ENCODE results near the gene MAML2. TPM values are rescaled to one million over a fixed set of nuclear protein-coding genes. Genes with fewer than 3 reads are reported as not detected.

The MAML2 gene
- total and polyA plus RNA-seq, 2 of the 8 experiments (the other 6 are each of a cell fraction or from before 2014, with no cell fraction given) = 3.8 to 6.6 TPM

DNA sequence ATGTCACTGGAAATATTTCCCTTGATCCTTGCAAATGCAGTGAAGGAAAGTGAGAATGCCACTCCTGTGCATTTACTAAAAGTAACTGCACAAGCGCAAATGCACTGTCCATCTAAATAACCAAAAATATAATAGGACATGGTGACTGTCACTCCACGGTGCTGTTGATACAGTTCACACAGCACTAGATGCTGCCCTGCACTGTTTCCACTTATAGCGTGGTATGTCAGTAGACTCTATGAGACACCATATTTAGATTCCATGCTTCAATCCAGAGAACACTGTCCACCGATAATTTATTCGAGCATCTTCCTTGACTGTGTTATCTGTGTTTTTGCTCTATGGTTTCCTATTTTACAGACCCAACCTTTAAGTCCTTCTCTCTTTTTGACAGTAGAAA, 125.8 kb downstream of the MAML2 start:
- H3K56ac ChIP-seq (replicated peaks; ENCODE audit: insufficient read length, low read depth, low read length) = no peak overlapping the region
- CTCF ChIA-PET (ENCODE audit: partially characterized antibody) = interaction anchor here (1.1 kb wide), 1 partner anchor 10 kb away, joined by 3 read pairs; no protein-coding TSS in a partner anchor
- H2AK5ac ChIP-seq (ENCODE audit: low read depth, low read length) = no peak overlapping the region
- no peak overlapping the region for H3K27ac ChIP-seq (ENCODE audit: low read depth, low read length)
- H3K4me2 ChIP-seq (ENCODE audit: insufficient read depth in 1 of 2, low read depth in 2 of 2, low read length in 2 of 2) = no peak overlapping the region
- H3K23me2 ChIP-seq (ENCODE audit: low read depth, low read length) = no peaks in the 10 kb centered on the region
- no peak overlapping the region for H2BK20ac ChIP-seq (ENCODE audit: low read length)
- no peaks in the 10 kb centered on the region for H3K79me2 ChIP-seq (ENCODE audit: control insufficient read depth in 1 of 2, insufficient read depth in 2 of 2, low read length in 2 of 2)
- POLR2A ChIA-PET (ENCODE audit: partially characterized antibody) = no interaction called here
- H2BK15ac ChIP-seq (ENCODE audit: low read length) = no peak overlapping the region
- no peak overlapping the region for H2BK12ac ChIP-seq (ENCODE audit: low read depth, low read length)
- H3K4ac ChIP-seq (replicated peaks; ENCODE audit: insufficient read length, low read depth, low read length) = no peak overlapping the region
- H3K9me3 ChIP-seq (ENCODE audit: insufficient read depth in 2 of 2, low read depth in 1 of 2, low read length in 1 of 2) = no peaks in the 10 kb centered on the region
- H3K9ac ChIP-seq (replicated peaks in 1 of 4; ENCODE audit: extremely low read depth in 1 of 4, low read depth in 3 of 4, low read length in 3 of 4) = no peak overlapping the region
- H2AFZ ChIP-seq (ENCODE audit: low read length) = no peak overlapping the region
- peaks cover 0 to 4% (median 1%) of the 10 kb centered on the region in 4 experiments; a peak in 2 of 7 replicates for H3K4me1 ChIP-seq (replicated peaks in 1 of 4; ENCODE audit: control insufficient read depth in 3 of 4, insufficient read depth in 4 of 4, low read length in 3 of 4)
- H3K14ac ChIP-seq (ENCODE audit: insufficient read length) = no peak overlapping the region
- no peaks in the 10 kb centered on the region for H3K36me3 ChIP-seq (ENCODE audit: control insufficient read depth in 2 of 4, insufficient read depth in 4 of 4, low read length in 3 of 4)
- FAIRE-seq = no peak
- WGBS, 2 experiments (ENCODE audit: extremely low coverage in 1 of 2, insufficient coverage in 1 of 2, insufficient read length in 1 of 2, insufficient replicate concordance in 2 of 2, low coverage in 1 of 2, low lambda C conversion rate in 2 of 2, missing lambda C conversion rate in 1 of 2) = 90% methylated on average over 5 of the region's 5 CpGs; no CpG with 5 or more reads in 1 of the 2 experiments
- H4K5ac ChIP-seq (ENCODE audit: insufficient read length, low read depth, low read length) = no peak overlapping the region
- no peaks in the 10 kb centered on the region for H3K27me3 ChIP-seq (replicated peaks in 1 of 4; ENCODE audit: control insufficient read depth in 3 of 4, extremely low read depth in 1 of 4, insufficient read depth in 3 of 4, low read length in 3 of 4)
- H4K8ac ChIP-seq (ENCODE audit: extremely low read depth, insufficient read depth, low read length) = no peak overlapping the region
- H2BK5ac ChIP-seq (ENCODE audit: low read depth, low read length) = no peak overlapping the region
- H3K18ac ChIP-seq (ENCODE audit: extremely low read depth, low read length) = no peak overlapping the region
- TF ChIP-seq EP300 (IDR thresholded peaks at IDR 0.05; ENCODE audit: borderline replicate concordance in 1 of 2, low read depth in 2 of 2, low read length in 2 of 2) (no peak), TCF12 (IDR thresholded peaks at IDR 0.05; ENCODE audit: low read depth, low read length) (no peak), KDM1A (IDR thresholded peaks at IDR 0.05; ENCODE audit: borderline replicate concordance, low read length) (no peak), RAD21 (IDR thresholded peaks at IDR 0.05 in 1 of 2, conservative IDR thresholded peaks at IDR 0.05 in 1 of 2; ENCODE audit: low read depth in 2 of 2, low read length in 2 of 2) (no peak)
- TF ChIP-seq, protein P1, sequence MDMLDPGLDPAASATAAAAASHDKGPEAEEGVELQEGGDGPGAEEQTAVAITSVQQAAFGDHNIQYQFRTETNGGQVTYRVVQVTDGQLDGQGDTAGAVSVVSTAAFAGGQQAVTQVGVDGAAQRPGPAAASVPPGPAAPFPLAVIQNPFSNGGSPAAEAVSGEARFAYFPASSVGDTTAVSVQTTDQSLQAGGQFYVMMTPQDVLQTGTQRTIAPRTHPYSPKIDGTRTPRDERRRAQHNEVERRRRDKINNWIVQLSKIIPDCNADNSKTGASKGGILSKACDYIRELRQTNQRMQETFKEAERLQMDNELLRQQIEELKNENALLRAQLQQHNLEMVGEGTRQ (IDR thresholded peaks at IDR 0.05; ENCODE audit: low read length) = no peak
- TF ChIP-seq, protein P2, sequence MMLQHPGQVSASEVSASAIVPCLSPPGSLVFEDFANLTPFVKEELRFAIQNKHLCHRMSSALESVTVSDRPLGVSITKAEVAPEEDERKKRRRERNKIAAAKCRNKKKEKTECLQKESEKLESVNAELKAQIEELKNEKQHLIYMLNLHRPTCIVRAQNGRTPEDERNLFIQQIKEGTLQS (IDR thresholded peaks at IDR 0.05; ENCODE audit: insufficient read depth, low read depth, low read length) = no peak
- no peak overlapping the region for H2BK120ac ChIP-seq (replicated peaks; ENCODE audit: low read depth, low read length)
- H3K23ac ChIP-seq (ENCODE audit: insufficient read length) = no peak overlapping the region
- H4K20me1 ChIP-seq (replicated peaks in 1 of 2; ENCODE audit: control insufficient read depth in 1 of 2, insufficient read depth in 2 of 2, low read length in 2 of 2) = no peaks in the 10 kb centered on the region
- no peak overlapping the region for H4K91ac ChIP-seq (replicated peaks; ENCODE audit: insufficient read length, low read length)
- no peak overlapping the region for H3K4me3 ChIP-seq (ENCODE audit: extremely low read depth in 1 of 4, insufficient read depth in 2 of 4, low read depth in 3 of 4, low read length in 4 of 4)
- no peaks in the 10 kb centered on the region for H3K79me1 ChIP-seq (ENCODE audit: low read depth, low read length)
- no peak for DNase-seq (ENCODE audit: low read depth in 1 of 2, low spot score in 2 of 2)
